Breast epithelium (tissue), 3 donors: ENCODE measurements around the gene CPNE2.

Experiments used
- CTCF ChIP-seq, 3 donors: fragments of 450-650 bp; IDR thresholded peaks; one replicate each; pipeline ENCODE4 v1.5.1; 2016 to 2017; ENCODE audit warnings: antibody characterized with exemption in 3 of 3, mild to moderate bottlenecking in 3 of 3, moderate library complexity in 3 of 3
- POLR2AphosphoS5 ChIP-seq, 3 donors: sonication (generic); formaldehyde crosslinking; IDR thresholded peaks; one replicate each; pipeline ENCODE4 v1.6.1; 2017; ENCODE audit warnings: antibody characterized with exemption in 3 of 3

GRCh38 chr16:57146040-57146647 lies 53.8 kb downstream of the CPNE2 start:
- TF ChIP-seq CTCF (IDR thresholded peaks at IDR 0.05) (no peak), POLR2AphosphoS5 (IDR thresholded peaks at IDR 0.05) (no peak)
